Gastroesophageal sphincter (tissue), 3 donors: Measurements from ENCODE around the gene LUC7L2.

ENCODE experiments used
- POLR2A ChIP-seq, 2 donors: fragments of 450-650 bp; IDR thresholded peaks; one replicate each; pipeline ENCODE4 v1.6.1; 2017; ENCODE audit warnings: antibody characterized with exemption in 2 of 2, mild to moderate bottlenecking in 2 of 2, moderate library complexity in 1 of 2
- TF ChIP-seq, protein P1 (sequence below), 4 experiments: fragments of 200-600 bp in 2 of 4; fragments of 450-650 bp in 2 of 4; sonication (generic) in 1 of 4; IDR thresholded peaks; one replicate each; pipeline ENCODE4 v1.5.1; 2017 to 2019; ENCODE audit warnings: antibody characterized with exemption in 4 of 4, mild to moderate bottlenecking in 2 of 4, moderate library complexity in 2 of 4

DNA sequence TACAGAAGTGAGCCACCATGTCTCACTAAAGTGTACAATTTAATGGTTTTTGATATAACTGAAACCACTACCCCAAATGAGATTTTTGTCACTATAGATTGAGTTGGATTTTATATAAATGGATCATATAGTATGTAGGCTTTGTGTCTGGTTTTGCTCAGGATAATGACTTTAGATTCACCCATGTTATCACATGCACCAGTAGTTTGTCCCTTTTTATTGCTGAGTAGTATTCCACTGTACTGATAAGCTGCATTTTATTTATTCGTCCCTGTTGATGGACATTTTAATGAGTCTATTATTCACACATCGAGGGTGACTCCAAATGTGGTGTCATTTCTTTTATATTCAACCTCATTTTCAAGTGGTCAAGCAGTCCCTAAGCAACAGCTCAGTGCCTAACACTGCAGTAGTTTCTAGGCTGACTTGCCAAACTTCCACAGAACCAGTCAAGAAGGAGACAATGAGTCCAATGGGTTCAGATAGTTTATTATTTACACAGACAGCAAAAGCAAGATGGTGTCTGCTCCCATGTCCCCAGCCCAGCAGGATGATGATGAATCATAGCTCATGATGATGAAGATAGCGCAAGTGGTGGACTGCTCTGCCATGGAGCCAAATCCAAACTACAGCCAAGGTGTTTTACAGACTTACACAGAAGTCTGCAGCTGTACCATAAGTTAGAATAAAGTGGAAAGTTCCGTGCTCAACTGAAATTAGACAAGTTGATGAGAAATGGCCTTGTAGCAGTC is 25.1 kb upstream of the LUC7L2 start:
- TF ChIP-seq POLR2A (IDR thresholded peaks at IDR 0.05): no peak
- TF ChIP-seq, protein P1, sequence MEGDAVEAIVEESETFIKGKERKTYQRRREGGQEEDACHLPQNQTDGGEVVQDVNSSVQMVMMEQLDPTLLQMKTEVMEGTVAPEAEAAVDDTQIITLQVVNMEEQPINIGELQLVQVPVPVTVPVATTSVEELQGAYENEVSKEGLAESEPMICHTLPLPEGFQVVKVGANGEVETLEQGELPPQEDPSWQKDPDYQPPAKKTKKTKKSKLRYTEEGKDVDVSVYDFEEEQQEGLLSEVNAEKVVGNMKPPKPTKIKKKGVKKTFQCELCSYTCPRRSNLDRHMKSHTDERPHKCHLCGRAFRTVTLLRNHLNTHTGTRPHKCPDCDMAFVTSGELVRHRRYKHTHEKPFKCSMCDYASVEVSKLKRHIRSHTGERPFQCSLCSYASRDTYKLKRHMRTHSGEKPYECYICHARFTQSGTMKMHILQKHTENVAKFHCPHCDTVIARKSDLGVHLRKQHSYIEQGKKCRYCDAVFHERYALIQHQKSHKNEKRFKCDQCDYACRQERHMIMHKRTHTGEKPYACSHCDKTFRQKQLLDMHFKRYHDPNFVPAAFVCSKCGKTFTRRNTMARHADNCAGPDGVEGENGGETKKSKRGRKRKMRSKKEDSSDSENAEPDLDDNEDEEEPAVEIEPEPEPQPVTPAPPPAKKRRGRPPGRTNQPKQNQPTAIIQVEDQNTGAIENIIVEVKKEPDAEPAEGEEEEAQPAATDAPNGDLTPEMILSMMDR (IDR thresholded peaks at IDR 0.05): no peak
